OCI-LY3 (cell line): ENCODE data around the gene SLC6A4.

ENCODE experiments used
- CTCF ChIP-seq: fragments of 200-600, 300-600 bp; sonication (generic); IDR thresholded peaks from 2 replicates; pipeline ENCODE4 v1.5.1; 2014; ENCODE audit warnings: antibody characterized with exemption, low read length, low read depth
- EZH2phosphoT487 ChIP-seq: fragments of 200-600 bp; shearing (Covaris generic); IDR thresholded peaks from 2 replicates; pipeline ENCODE4 v1.6.1; 2018; ENCODE audit warnings: antibody characterized with exemption, mixed run types, low read depth

GRCh38 chr17:30275911-30276310 is 40.4 kb upstream of the SLC6A4 start:
- TF ChIP-seq EZH2phosphoT487, result no peak
- TF ChIP-seq CTCF, result no peak
